ENCODE measurements around the gene CYP39A1. TPM values are rescaled to one million over a fixed set of nuclear protein-coding genes. Genes with fewer than 3 reads are reported as not detected.

CYP39A1 gene
- total RNA-seq, 1 experiment from 2014 or later: 0.54 TPM

DNA sequence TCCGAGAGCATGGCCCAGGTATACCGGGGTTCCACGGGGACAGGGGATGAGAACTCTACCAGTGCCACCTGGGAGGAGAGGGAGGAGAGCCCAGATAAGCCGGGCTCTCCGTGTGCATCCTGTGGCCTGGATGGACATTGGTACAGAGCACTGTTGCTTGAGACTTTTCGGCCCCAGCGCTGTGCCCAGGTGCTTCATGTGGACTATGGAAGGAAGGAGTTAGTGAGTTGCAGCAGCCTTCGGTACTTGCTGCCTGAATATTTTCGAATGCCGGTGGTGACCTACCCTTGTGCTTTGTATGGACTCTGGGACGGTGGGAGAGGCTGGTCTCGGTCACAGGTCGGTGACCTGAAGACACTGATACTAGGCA is 36.3 kb upstream of the CYP39A1 start:
- Histone ChIP-seq H3K36me3 (ENCODE audit: control insufficient read depth in 1 of 2, insufficient read depth in 2 of 2, low read length in 2 of 2) (no peaks in the 10 kb centered on the region), H3K79me2 (ENCODE audit: insufficient read depth, low read length) (no peaks in the 10 kb centered on the region), H3K9me3 (ENCODE audit: control insufficient read depth in 1 of 2, insufficient read depth in 1 of 2, low read depth in 1 of 2, low read length in 2 of 2) (no peaks in the 10 kb centered on the region), H4K20me1 (ENCODE audit: insufficient read depth) (no peaks in the 10 kb centered on the region), H3K4me2 (ENCODE audit: low read length) (no peak overlapping the region), H3K9me2 (ENCODE audit: insufficient read depth) (no peaks in the 10 kb centered on the region), H3K27me3 (ENCODE audit: insufficient read depth, low read length) (no peaks in the 10 kb centered on the region), H2AFZ (ENCODE audit: low read depth, low read length, poor library complexity, severe bottlenecking) (no peak overlapping the region), H3K27ac (ENCODE audit: low read depth, low read length) (no peak overlapping the region), H3K4me3 (replicated peaks in 1 of 2; ENCODE audit: low read depth in 1 of 2, low read length in 2 of 2) (no peak overlapping the region), H3K9ac (ENCODE audit: low read length) (no peak overlapping the region), H3K4me1 (ENCODE audit: control insufficient read depth in 1 of 2, insufficient read depth in 2 of 2, low read length in 2 of 2) (no peaks in the 10 kb centered on the region)
- CTCF ChIA-PET: no interaction called here
- ATAC-seq: no peak
- BruUV-seq (replicated peaks): no TSS peak
- no peak for DNase-seq (ENCODE audit: low read depth, low spot score)
- POLR2A ChIA-PET: no interaction called here
- intact Hi-C loops (cut with micrococcal nuclease): no loop called here
- RAD21 ChIA-PET (ENCODE audit: low non-redundant PET in 1 of 2, low total read pairs in 2 of 2, uncharacterized antibody in 2 of 2, unreplicated experiment in 2 of 2): no interaction called here
- no peak for TF ChIP-seq SP1 (IDR thresholded peaks at IDR 0.05; ENCODE audit: low read depth)
- TF ChIP-seq, protein P1, sequence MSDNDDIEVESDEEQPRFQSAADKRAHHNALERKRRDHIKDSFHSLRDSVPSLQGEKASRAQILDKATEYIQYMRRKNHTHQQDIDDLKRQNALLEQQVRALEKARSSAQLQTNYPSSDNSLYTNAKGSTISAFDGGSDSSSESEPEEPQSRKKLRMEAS (IDR thresholded peaks at IDR 0.05): no peak
- TF ChIP-seq ATF3 (IDR thresholded peaks at IDR 0.05): no peak
- TF ChIP-seq, protein P2, sequence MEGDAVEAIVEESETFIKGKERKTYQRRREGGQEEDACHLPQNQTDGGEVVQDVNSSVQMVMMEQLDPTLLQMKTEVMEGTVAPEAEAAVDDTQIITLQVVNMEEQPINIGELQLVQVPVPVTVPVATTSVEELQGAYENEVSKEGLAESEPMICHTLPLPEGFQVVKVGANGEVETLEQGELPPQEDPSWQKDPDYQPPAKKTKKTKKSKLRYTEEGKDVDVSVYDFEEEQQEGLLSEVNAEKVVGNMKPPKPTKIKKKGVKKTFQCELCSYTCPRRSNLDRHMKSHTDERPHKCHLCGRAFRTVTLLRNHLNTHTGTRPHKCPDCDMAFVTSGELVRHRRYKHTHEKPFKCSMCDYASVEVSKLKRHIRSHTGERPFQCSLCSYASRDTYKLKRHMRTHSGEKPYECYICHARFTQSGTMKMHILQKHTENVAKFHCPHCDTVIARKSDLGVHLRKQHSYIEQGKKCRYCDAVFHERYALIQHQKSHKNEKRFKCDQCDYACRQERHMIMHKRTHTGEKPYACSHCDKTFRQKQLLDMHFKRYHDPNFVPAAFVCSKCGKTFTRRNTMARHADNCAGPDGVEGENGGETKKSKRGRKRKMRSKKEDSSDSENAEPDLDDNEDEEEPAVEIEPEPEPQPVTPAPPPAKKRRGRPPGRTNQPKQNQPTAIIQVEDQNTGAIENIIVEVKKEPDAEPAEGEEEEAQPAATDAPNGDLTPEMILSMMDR (IDR thresholded peaks at IDR 0.05 in 2 of 3, conservative IDR thresholded peaks at IDR 0.05 in 1 of 3; ENCODE audit: borderline replicate concordance in 1 of 3, insufficient read depth in 1 of 3, low read depth in 2 of 3, low read length in 2 of 3): no peak
- no peak for TF ChIP-seq SRF (IDR thresholded peaks at IDR 0.05; ENCODE audit: low read depth)
- no peak for TF ChIP-seq ZFX (IDR thresholded peaks at IDR 0.05)

- H3K27me3 ChIP-seq (ENCODE audit: insufficient read depth, low read length): no peaks in the 10 kb centered on the region
- H3K9me3 ChIP-seq (ENCODE audit: control insufficient read depth in 1 of 2, insufficient read depth in 1 of 2, low read depth in 1 of 2, low read length in 2 of 2): no peaks in the 10 kb centered on the region
- BruUV-seq (replicated peaks): no TSS peak
- no peak overlapping the region for H3K4me2 ChIP-seq (ENCODE audit: low read length)
- no peak overlapping the region for H2AFZ ChIP-seq (ENCODE audit: low read depth, low read length, poor library complexity, severe bottlenecking)
- H4K20me1 ChIP-seq (ENCODE audit: insufficient read depth): no peaks in the 10 kb centered on the region
- H3K4me3 ChIP-seq (replicated peaks in 1 of 2; ENCODE audit: low read depth in 1 of 2, low read length in 2 of 2): no peak overlapping the region
- no peaks in the 10 kb centered on the region for H3K9me2 ChIP-seq (ENCODE audit: insufficient read depth)
- ChIA-PET RAD21 (ENCODE audit: low non-redundant PET in 1 of 2, low total read pairs in 2 of 2, uncharacterized antibody in 2 of 2, unreplicated experiment in 2 of 2) (no interaction called here), POLR2A (no interaction called here), CTCF (no interaction called here)
- H3K79me2 ChIP-seq (ENCODE audit: insufficient read depth, low read length): no peaks in the 10 kb centered on the region
- DNase-seq (ENCODE audit: low read depth, low spot score) (no peak), ATAC-seq (no peak)
- no peak overlapping the region for H3K27ac ChIP-seq (ENCODE audit: low read depth, low read length)
- H3K36me3 ChIP-seq (ENCODE audit: control insufficient read depth in 1 of 2, insufficient read depth in 2 of 2, low read length in 2 of 2): no peaks in the 10 kb centered on the region
- intact Hi-C loops (cut with micrococcal nuclease): no loop called here
- H3K4me1 ChIP-seq (ENCODE audit: control insufficient read depth in 1 of 2, insufficient read depth in 2 of 2, low read length in 2 of 2): no peaks in the 10 kb centered on the region
- H3K9ac ChIP-seq (ENCODE audit: low read length): no peak overlapping the region
- no peak for TF ChIP-seq CEBPB (IDR thresholded peaks at IDR 0.05; ENCODE audit: low read depth)
- TF ChIP-seq YY1 (IDR thresholded peaks at IDR 0.05; ENCODE audit: extremely low read depth, insufficient replicate concordance, low read depth, low read length): no peak
- no peak for TF ChIP-seq ELF1 (IDR thresholded peaks at IDR 0.05; ENCODE audit: borderline replicate concordance, low read depth)
- no peak for TF ChIP-seq SRF (IDR thresholded peaks at IDR 0.05; ENCODE audit: low read depth)
- no peak for TF ChIP-seq RAD21 (IDR thresholded peaks at IDR 0.05; ENCODE audit: low read depth)
- TF ChIP-seq JUND (IDR thresholded peaks at IDR 0.05): no peak
- no peak for TF ChIP-seq EGR1 (IDR thresholded peaks at IDR 0.05; ENCODE audit: low read depth)
- no peak for TF ChIP-seq REST (IDR thresholded peaks at IDR 0.05; ENCODE audit: low read depth)
- no peak for TF ChIP-seq EZH2phosphoT487 (IDR thresholded peaks at IDR 0.05; ENCODE audit: borderline replicate concordance)
- TF ChIP-seq ATF3 (IDR thresholded peaks at IDR 0.05): no peak
These were observed 35.7 kb upstream of the CYP39A1 start for GRCh38 chr6:46688117-46688965.
